DOHH2 (cell line): ENCODE measurements around the gene PUM2.

Experiments
- CTCF ChIP-seq: fragments of 200-600 bp; sonication (generic); IDR thresholded peaks from one replicate; pipeline ENCODE4 v1.5.1; 2014; ENCODE audit warnings: antibody characterized with exemption, mild to moderate bottlenecking, low read depth, low read length; ENCODE audit not compliant: poor library complexity, severe bottlenecking
- EZH2phosphoT487 ChIP-seq: fragments of 200-600 bp; sonication (generic); IDR thresholded peaks from 2 replicates; pipeline ENCODE4 v1.6.1; 2017; ENCODE audit warnings: borderline replicate concordance, mild to moderate bottlenecking, antibody characterized with exemption, low read length, moderate library complexity, mixed read lengths

- TF ChIP-seq CTCF (no peak), EZH2phosphoT487 (no peak)
Observed at GRCh38 chr2:20211860-20212458, 138.7 kb downstream of the PUM2 start.
